Stimulated activated CD8-positive, alpha-beta memory T cell treated with anti-CD3 and anti-CD28 coated beads, Interleukin-12 subunit alpha, Interleukin-12 subunit beta, amount 100 ng/mL, for 24 hours (primary cell): ENCODE data around the gene SIRT1.
"Not testable (repeated sequence)": the region's sequence is repeated elsewhere in the genome, so short reads cannot be mapped to it uniquely, and the experiment has no call there.

ENCODE experiments used
- DNase-seq: peaks from one replicate; pipeline ENCODE4 v3.0.0-alpha.2; 2020; ENCODE audit errors: extremely low read depth

SIRT1 gene

DNA sequence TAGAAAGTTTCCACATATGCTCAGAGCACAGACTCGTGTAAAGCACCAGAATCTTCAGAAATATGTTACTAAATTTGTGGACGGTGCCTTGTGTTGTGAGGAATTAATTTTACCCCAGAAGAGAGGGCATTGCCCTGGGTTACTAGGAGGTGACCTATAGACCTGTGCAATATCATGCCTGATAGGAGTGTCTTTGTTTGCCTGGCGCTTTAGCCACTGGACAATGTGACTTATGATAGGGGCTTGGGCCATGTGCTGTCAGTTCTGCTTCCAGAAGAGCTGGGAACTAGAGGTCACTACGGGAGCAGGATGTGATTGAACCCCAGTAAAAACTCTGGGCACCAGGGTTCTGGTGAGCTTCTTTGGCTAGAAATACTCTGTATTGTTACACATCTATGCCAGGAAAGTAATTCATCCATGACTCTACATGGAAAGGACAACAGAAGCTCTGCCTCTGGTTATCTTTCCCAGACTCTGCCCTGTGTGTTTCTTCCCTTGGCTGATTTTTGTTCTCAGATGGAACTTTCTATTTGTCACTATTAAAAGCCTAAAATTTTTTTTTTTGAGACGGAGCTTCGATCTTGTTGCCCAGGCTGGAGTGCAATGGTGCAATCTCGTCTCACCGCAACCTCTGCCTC lies 75.5 kb downstream of the SIRT1 start:
- no peak for DNase-seq

DNA sequence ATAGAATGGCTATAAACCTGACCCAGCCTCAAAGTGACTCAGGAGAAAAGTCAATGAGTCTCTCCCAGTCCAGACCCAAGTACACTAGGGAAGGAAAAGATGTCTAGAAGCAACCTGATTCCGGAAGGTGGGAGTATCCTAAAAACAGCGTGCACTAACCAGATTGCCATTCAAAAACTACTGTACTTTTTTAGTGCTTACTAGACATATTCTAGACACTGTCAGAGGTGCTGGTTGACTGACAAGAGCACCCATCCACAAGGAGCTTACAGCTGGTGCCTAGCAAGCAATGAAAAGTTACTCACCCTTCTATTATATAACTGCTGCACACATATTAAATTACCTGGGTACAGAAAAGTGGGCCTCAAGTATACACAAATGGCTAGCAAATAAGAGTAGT lies 81.0 kb downstream of the SIRT1 start:
- DNase-seq, result no peak

DNA sequence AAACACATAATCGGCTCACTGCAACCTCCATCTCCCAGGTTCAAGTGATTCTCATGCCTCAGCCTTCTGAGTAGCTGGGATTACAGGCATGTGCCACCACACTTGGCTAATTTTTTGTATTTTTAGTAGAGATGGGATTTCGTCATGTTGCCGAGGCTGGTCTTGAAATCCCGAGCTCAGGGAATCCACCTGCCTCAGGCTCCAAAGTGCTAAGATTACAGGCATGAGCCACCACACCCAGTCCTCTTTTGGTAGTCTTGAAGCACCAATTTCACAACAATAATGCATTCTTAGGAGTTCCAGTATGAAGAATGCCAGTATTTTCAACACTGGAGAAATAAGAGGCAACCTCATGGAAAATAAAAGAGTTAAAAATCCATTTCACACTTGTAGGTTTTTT lies 81.6 kb downstream of the SIRT1 start:
- DNase-seq, result not testable (repeated sequence)
